Caki2 (cell line): ENCODE data around the gene N4BP2L2. TPM values are rescaled to one million over a fixed set of nuclear protein-coding genes. Genes with fewer than 3 reads are reported as not detected.

Experiments
- DNase-seq: peaks from one replicate; pipeline ENCODE4 v3.0.0-alpha.2; 2015; ENCODE audit warnings: low read depth
- in situ Hi-C: cut with HindIII; loops from 2 replicates; pipeline ENCODE4 v1.10.0; 2016; ENCODE audit warnings: low sequenced_read_pairs, low pct_unique_long_range_greater_than_20kb, mixed read lengths
- total RNA-seq: library from RNA; depleted of rRNA; stranded (reverse); fragments of >200 nt; shearing (Covaris generic); gene quantifications from 2 replicates; pipeline ENCODE4 v1.2.3, GENCODE V29; 2014; ENCODE audit warnings: low replicate concordance

N4BP2L2 gene
- total RNA-seq, 1 experiment from 2014 or later: 39.9 TPM

- DNase-seq: peak; percentile 8
- in situ Hi-C loops: no loop called here
Observed at GRCh38 chr13:32537580-32538142, 934 bp downstream of the N4BP2L2 start.

GRCh38 chr13:32535748-32536147 lies 2.8 kb downstream of the N4BP2L2 start:
- no peak for DNase-seq
- in situ Hi-C loops: no loop called here

- in situ Hi-C loops: no loop called here
Observed at GRCh38 chr13:32535115-32535514, 3.5 kb downstream of the N4BP2L2 start.

GRCh38 chr13:32530841-32531253 lies 7.7 kb downstream of the N4BP2L2 start:
- peak; percentile 10 for DNase-seq

More at GRCh38 chr13:32535115-32535514, 3.5 kb downstream of the N4BP2L2 start:
- DNase-seq: no peak

GRCh38 chr13:32528358-32528757 lies 10.2 kb downstream of the N4BP2L2 start:
- in situ Hi-C loops: no loop called here
- DNase-seq: no peak

More at GRCh38 chr13:32530841-32531253, 7.7 kb downstream of the N4BP2L2 start:
- in situ Hi-C loops: no loop called here

GRCh38 chr13:32527151-32527550 lies 11.4 kb downstream of the N4BP2L2 start:
- DNase-seq: no peak
- in situ Hi-C loops: no loop called here

- in situ Hi-C loops: no loop called here
- DNase-seq: no peak
Observed at GRCh38 chr13:32525766-32526165, 12.8 kb downstream of the N4BP2L2 start.

- in situ Hi-C loops: no loop called here
- no peak for DNase-seq
Observed at GRCh38 chr13:32515246-32515645, 23.3 kb downstream of the N4BP2L2 start.

- no peak for DNase-seq
- in situ Hi-C loops: no loop called here
Observed at GRCh38 chr13:32511482-32511881, 27.1 kb downstream of the N4BP2L2 start.

GRCh38 chr13:32504876-32505275 lies 33.7 kb downstream of the N4BP2L2 start:
- DNase-seq: no peak
- in situ Hi-C loops: no loop called here

GRCh38 chr13:32504263-32504662 lies 34.3 kb downstream of the N4BP2L2 start:
- in situ Hi-C loops: no loop called here
- DNase-seq: no peak

GRCh38 chr13:32503727-32504126 lies 34.9 kb downstream of the N4BP2L2 start:
- in situ Hi-C loops: no loop called here
- DNase-seq: no peak

- DNase-seq: no peak
- in situ Hi-C loops: no loop called here
Observed at GRCh38 chr13:32501064-32501463, 37.5 kb downstream of the N4BP2L2 start.

GRCh38 chr13:32499538-32500210 lies 38.9 kb downstream of the N4BP2L2 start:
- DNase-seq: no peak
- in situ Hi-C loops: no loop called here

GRCh38 chr13:32497589-32497988 lies 41.0 kb downstream of the N4BP2L2 start:
- in situ Hi-C loops: no loop called here
- no peak for DNase-seq

- in situ Hi-C loops: no loop called here
- DNase-seq: no peak
Observed at GRCh38 chr13:32496599-32497160, 41.9 kb downstream of the N4BP2L2 start.

GRCh38 chr13:32495841-32496240 lies 42.8 kb downstream of the N4BP2L2 start:
- in situ Hi-C loops: no loop called here
- no peak for DNase-seq

- no peak for DNase-seq
- in situ Hi-C loops: no loop called here
Observed at GRCh38 chr13:32495429-32495828, 43.2 kb downstream of the N4BP2L2 start.

GRCh38 chr13:32491028-32491427 lies 47.6 kb downstream of the N4BP2L2 start:
- DNase-seq: no peak
- in situ Hi-C loops: no loop called here

- DNase-seq: no peak
- in situ Hi-C loops: no loop called here
Observed at GRCh38 chr13:32476892-32477291, 61.7 kb downstream of the N4BP2L2 start.
